ENCODE results near the gene ZNF500.
"Not testable (repeated sequence)": the region's sequence is repeated elsewhere in the genome, so short reads cannot be mapped to it uniquely, and the experiment has no call there.

Gene ZNF500

DNA sequence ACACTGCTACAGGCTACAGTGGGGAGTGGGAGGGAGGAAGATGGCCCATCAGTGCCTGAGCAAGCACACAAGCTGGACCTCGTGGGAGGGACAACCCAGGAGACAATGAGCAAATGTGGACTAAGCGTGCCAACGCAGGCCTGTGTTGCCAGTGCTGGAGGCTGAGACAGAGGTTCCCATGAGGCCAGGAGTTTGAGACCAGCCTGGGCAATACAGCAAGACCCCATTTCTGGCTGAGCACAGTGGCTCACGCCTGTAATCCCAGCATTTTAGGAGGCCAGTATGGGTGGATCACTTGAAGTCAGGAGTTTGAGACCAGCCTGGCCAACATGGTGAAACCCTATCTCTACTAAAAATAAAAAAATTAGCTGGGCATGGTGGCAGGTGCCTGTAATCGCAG, 28.6 kb downstream of the ZNF500 start:
- not testable (repeated sequence) for DNase-seq

DNA sequence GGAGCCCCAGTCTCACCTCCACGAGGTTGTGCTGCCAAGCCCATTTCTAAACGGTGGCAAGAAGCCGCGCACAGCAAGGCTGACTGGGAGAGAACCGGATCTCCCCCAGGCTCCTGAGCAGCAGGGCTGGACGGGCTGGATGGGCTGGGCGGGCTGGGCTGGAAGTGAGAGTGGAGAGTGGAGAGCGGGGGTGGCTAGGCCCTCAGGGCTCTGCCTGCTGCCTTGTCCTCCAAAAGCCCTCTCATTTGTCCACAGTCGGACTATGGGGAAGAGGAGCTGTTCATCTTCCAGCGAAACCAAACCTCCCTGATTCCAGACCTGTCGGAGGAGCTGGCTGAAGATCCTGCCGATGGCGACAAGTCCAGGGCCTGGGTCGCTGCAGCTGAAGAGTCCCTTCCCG, 29.4 kb downstream of the ZNF500 start:
- DNase-seq, result no peak

DNA sequence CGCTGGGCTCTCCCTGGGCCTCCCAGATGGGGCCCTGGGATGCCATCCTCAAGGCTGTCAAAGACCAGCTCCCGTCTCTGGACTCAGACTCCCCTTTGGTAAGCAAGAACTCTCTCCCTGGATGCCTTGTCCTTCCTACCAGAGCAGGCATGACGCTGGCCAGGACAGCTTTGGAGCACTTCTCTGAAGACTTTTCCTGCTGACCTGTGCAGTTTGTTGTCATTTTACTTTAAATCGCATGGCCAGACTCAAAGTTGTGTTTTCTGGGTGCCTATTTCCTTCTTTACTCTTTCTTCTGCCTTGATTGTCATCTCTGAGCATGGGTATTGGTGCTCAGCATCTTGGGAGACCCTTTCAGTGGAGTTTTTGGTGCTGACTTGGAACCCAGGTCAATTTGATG, 30.4 kb downstream of the ZNF500 start:
- no peak for DNase-seq

DNA sequence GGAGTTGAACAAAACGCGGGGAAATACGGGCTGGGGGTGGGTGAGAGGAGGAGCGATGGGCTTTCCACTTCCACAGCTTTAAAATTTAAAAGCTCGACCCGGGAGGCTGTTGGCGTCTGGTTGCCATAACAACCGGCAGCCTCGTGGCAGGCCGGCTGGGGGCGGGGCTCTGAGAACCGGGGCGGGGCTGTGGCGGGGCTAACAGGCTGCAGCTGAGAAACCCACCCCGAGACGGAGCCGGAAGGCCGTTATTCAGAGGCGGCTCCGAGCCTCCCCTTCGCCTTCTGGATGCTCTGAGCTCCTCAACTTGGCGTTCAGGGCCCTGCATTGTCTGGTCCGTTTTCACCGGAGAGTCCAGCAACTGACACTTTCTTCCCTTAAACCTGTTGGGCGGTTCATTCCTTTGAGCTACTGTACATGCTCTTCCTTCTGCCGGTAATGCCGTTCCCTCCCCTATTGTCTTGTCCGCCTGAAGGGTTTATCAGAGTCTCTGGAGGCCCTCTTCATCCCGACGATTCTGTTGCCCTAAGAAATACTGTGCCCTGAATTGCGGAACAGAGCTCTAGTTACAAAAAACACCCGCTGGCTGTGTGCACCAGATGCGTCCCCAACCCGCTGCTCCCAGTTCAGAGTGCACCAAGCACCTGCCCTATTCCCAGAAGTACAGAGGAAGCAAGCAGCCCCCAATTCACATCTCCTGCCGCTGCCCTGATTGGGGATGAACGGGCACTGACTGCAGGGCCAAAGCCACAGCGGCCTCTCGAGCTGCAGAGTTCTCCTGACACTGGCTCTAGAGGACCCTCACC, 32.0 kb downstream of the ZNF500 start:
- DNase-seq, result peak; percentile 92 to 94

DNA sequence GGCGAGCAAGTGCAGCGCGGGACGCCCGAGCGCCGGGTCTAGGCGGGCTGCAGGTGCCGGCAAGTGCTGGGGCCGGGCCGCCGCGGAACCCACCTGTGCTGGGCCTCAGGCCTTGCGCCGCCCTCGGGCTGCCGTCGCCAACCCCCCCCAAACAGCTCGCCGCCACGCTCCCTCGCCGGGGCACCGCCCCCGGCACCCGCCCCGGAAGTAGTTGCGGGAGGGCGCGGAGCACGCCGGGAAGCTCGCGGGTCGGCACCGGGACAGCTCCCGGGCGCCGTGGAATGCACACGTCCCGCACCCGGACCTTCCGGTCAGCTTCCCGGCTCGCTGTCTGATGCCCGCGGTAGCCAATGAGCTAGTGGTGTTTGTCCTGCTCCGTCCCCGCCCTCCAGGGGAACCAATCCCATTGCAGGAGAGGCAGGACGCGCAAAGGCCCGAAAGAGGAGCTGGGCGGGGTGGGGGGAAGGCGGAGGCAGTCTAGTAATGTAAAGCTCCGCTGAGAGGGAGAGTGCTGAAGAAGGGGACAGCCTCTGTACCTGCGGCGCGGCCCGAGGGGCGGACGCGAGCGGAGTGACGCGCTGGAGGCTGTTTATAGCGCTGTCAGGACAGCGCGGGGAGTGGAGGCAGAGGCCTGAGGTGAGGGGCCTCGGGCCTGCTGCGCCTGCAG, 32.8 kb downstream of the ZNF500 start, which contains the start of the genes ANKS3 and DNAAF8:
ANKS3 (minus strand) TSS at position 209 of the 667 bp plus-strand sequence. CDS start 4,122 bp downstream, outside the sequence.
DNAAF8 (plus strand) TSS at position 475 of the 667 bp plus-strand sequence. CDS start 1,978 bp downstream, outside the sequence.
- peak; percentile 79 to 80 for DNase-seq

DNA sequence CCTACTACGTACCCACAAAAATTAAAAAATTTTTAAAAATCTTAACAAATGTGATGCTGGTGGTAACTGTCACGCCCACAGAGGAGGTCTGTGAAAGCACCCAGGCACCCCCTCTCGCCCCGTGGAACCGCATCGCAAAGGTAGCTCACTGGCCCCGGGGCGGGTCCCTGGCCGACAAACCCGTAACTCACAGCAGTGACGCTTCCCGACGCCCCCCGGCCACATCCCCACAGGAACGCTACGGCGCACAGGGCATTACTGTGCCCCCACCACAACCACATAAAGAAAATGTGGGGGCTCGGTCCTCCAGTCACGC, 33.3 kb downstream of the ZNF500 start:
- DNase-seq, result no peak

DNA sequence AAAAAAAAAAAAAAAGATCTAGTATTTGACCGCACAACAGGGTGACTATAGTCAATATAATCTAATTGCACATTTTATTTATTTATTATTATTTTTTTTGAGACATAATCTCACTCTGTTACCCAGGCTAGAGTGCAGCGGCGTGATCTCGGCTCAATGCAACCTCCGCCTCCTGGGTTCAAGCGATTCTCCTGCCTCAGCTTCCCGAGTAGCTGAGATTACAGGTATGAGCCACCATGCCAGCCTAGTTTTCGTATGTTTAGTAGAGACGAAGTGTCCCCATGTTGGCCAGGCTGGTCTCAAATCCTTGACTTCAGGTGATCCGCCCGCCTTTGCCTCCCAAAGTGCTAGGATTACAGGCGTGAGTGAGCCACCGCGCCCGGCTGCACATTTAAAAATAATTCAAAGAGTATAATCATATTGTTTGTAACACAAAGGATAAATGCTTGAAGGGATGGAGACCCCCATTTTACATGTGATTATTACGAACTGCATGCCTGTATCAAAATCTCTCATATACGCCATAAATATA, 33.7 kb downstream of the ZNF500 start:
- no peak for DNase-seq

DNA sequence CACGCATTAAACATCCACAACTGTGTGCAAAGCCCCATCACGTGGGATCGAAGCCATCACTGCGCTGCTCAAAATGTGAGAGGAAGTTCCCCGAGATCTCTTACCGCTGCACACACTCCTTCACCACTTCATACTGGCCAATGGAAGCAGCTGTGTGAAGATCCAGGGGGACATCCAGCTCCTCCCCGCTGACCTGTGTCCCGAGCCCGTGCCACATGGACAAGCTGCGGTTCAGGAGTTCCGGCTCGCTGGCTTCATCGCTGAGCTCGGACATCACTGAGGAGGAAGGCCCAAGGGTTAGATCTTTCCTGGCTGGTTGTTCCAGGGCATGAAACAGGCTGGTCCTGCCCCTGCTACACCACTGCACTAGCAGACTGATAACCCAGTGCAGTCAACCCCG, 37.1 kb downstream of the ZNF500 start:
- no peak for DNase-seq

DNA sequence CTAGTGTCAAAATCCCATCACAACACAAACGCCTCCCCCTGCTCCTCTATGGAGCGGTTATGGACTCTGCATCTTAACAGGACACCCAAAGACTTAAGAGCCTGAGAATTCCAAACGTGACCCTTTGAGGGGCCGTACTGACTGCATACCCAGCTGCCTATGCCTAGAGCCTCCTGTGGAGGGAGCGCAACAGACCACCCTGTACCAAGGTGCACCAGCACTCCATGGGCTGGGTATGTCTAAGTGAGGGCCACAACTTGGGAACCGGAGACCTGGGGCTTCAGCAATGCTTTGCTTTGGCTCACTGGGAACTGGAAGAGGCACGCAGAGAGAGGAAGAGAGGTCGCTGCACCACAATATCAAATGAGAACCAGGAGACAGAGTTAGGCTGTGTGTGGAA, 38.3 kb downstream of the ZNF500 start:
- DNase-seq, result no peak

DNA sequence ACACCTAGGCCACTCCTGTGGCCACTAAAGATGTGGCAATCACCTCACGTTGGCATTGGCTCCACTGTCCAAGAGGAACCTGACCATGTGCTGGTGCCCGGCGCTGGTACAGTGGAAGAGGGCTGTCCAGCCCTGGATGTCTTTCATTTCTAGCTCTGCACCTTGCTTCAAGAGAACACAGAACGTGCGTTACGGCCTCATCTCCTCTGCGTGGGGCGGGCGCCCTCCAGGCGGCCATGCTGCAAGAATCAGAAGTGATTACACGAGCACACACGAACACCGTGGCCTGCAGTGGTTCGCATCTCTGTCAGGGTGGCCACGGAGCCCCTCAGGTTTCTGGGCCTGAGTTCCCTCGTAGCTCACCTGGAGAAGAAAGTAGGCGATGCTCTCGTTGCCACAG, 40.3 kb downstream of the ZNF500 start:
- no peak for DNase-seq

DNA sequence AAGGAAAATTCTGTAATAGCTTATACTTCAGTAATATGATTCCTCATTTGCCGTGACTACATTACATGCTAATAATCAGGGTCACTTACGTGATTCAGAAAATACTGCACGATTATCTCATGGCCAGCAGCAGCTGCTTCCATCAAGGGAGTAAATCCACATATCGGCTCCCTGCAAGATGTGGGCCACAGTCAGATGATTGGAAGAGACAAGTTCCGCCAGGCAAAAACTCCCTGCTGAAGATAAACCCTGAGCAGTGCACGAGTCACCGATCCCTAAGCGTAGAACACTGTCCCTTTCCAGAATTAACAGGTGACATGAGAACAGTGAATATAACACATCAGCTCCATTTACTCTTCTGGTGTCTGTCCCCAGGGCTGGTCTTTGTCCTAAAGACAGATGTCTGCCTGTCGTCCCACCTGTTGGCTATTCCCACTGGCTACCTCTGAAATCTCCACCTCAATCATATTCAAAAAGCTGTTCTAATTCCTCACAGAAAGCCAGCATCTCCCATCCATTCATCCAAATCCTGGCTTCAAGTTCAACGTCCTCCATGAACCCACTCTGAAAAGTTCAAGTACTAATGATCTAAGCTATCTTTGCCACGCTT, 42.2 kb downstream of the ZNF500 start:
- DNase-seq, result no peak

DNA sequence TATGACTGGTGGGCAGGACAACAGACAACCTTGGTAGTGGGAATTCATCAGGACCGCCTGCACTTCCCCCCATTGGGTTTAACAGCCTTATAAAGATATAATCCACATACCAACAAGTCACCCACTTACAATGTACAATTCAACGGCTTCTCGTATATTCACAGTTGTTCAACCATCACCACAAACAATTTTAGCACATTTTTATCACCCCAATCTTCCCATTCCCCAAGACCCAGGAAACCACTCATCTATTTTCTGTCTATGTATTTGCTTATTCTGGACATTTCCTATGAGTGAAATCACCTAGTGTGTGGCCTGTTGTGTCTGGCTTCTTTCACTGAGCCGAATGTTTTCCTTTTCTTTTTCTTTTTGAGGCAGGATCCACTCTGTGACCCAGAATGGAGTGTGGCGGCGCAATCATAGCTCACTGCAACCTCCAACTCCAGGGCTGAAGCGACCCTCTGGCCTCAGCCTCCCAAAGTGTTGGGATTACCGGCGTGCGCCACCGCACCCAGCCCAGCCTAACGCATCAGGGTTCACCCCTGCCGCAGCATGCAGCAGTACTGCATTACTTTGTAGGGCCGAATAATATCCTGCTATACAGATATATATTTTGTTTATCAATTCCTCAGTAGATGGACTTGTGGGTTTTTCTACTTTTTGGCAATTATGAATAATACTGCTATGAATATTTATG, 43.7 kb downstream of the ZNF500 start:
- DNase-seq, result no peak

DNA sequence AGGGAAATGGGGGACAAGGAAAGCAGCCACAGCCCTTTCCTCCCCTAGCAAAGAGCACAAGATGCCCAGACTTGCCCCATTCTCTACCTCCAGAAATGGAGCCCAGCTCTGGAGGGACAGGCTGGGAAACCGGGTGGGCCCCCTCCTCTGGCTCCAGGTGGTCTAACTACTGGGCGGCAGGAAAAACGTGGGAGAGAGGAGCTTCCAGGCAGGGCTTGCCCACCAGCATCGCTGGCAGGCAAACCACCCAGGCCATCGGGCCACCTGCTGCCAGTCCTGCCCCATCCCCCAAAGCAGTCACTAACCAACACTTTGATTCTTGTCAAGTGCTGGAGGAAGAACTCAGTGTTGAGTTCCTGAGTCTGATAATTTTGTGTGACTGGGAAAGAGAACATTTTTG, 48.5 kb downstream of the ZNF500 start:
- no peak for DNase-seq

DNA sequence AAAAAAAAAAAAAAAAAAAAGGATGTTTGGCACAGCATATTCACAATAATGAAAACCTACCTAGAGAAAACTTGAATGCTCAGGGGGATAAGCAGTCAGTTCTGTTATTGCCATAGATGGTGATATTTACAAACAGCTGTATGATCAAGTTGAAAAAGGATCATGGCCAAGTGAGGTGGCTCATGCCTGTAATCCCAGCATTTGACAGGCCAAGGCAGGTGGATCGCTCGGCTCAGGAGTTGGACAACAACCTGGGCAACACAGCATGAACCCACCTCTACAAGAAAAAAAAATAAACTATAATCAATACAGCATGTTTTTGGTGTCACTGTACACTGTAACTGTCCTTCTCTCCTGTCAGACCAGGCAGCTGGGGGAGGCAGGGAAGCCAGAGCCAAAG, 52.0 kb downstream of the ZNF500 start:
- DNase-seq, result no peak

DNA sequence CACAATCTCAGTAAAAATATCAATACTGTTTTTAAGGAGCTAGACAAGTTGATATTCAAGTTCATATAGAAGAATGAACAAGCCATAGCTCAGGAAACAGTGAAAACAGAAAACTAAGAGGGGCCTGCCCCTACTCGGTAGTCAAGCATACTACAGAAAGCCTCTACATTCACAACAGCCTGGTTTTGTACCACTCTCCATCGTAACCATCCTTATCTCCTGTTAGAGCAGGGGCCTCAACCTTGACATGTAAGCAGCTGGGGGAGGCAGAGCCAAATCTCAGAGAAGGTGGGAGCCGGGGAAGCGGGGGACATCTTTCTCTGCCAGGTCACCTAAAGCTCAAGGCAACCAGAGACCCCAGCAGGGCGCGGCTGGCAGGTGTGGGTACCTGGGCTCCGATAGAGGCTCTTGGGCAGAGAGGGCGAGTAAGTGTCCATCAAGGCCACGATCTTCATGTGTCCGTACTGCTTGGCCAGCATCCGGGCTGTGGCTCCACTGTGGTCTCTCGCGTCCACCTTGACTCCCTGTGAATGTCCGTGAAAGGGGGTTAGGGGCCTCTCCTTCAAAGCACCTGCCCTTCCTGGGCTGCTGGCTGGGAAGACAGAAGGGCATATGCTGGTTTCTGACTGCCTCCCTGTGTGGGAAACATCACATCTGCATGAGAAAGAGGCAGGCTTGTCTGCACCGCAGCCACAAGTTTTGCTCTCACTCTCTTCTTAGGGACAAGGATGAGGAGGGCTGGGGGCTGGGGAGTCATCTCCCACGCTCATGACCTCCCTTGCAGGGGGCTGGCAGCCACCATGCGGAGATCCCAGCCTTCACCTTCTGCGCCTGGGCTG, 53.1 kb downstream of the ZNF500 start:
- no peak for DNase-seq

DNA sequence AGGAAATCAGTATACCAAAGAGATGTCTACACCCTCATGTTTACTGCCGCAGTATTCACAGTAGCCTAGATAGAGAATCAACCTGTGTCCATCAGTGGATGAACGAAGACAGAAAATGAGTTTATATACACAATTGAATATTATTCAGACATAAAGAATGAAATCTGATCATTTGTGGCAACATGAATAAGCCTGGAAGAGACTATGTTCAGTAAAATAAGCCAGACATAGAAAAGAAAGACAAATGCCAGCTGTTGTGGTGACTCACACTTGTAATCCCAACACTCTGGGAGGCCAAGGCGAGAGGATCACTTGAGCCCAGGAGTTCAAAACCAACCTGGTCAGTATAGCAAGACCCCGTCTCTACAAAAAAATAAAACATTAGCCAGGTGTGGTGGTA, 57.5 kb downstream of the ZNF500 start:
- no peak for DNase-seq

DNA sequence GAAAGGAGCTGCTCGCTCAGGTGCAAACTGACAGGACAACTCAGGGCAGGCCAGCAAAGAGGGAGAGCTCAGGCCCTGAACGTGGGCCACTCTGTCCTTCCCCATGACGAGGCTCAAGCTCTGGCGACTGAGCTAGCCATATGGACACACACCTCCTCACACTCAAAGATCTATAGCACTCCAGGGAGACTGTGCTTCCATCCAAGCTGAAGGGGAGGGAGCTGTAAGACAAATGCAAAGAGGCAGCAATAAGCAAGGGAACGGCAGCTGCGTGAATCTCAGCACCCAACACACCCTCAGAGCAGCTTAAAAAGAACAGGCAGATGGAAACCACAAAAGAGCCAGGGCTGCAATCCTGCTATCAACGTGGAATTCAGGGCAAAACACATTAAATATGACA, 60.1 kb downstream of the ZNF500 start:
- no peak for DNase-seq

DNA sequence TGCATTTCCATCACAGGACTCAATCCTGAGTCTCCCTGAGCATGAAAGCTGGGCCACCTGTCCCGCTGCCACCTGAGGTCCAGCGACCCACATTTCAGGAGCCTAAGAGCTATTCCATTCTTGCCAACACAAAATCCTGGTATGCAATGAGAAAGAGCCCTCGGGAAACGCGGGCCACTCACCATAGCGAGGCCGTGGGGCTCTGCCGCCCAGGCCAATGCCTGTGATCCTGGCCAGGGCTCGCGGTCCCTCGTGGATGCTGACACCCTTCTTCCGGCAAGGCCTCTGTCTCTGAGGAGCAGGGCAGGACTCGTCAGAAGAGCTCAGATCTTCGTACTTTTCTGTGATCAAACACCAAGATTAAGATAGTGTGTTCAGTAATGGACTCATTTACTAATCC, 62.0 kb downstream of the ZNF500 start:
- no peak for DNase-seq

DNA sequence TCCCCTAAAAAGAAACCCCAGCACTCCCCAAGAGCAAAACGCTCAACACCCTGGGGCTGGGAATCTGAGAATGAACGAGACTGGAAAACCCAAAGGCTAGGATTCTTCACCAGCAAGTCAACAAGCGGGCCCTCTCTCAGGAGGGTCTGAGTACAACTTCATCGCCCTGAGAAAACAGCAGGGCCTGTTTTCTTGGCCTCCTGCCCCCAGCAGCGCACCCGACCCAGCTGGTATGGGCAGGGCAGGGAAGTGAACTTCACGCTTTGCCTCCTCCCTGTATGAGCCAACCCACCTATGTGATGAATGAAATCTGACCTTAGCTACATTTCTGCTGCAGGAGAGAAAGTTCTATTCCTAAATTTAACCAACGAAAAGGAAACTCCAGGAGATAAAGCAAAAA, 62.5 kb downstream of the ZNF500 start:
- no peak for DNase-seq

DNA sequence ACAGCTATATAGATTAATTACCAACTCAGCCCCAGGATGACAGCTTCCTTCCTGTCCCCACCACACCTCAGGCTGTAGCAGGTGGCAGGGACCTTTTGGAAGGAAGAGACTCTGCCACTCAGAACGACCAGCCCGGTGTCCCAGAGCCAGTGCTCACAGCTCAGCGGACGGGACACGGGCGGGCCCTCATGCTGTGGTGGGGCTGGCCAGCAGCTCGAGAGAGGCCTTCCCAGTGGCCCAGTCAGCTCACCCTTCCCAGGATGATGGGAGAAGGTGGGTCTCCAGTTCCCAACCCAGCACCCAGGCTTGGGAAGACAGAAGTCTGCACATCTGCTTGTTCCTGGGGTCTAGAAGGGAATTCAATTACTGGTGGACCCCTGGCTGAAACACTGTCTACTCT, 63.1 kb downstream of the ZNF500 start:
- DNase-seq, result no peak

DNA sequence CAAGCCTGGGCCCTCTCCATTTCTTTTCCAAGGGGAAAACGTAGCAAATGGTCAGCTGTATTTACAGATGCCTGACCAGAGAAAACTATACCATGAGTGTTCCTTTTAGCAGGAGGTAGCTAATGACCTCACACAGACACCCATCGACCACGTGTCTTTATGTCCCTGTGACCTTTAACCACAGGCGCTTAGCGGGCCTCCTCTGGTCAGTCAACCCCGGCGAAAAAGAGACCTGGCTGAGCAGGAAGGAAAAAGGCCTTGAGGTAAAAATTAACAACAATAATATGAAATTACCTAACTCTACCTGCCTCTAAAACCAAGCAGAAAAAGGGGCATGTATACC, 64.5 kb downstream of the ZNF500 start:
- no peak for DNase-seq

DNA sequence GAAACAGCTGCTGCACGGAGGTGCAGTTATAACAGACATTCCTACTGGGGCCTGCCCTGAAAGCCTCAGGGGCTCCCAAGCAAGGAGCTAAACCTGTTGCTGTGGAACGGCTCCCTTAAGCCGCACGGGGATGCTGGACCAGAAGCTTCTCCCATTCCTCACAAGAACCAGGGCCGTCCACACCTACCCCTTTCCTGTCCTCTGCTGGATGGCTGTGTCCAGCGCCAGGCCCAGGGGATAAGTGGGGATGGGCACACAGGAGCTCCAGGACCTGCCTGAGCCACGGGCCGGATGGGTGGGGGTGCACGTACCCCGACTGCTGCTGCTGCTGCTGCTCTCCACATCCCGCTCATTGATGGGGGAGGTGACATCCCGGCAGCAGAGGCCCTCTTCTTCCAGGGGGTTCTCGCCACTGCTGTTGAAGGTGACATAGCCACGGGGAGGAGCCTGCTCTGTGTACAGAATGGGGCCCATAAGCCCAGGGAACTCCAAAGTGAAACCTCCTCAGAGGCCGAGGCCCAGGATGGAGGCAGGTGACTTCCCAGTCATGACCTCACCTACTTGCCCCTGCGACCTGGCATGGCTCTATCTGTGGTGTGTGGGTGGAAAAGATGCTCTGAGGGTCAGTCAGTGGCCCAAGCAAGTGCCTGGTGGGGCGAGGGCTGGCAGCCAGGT, 65.0 kb downstream of the ZNF500 start:
- DNase-seq, result no peak
